MM.1S (cell line): ENCODE data around the gene DNAL4.

ENCODE experiments used
- DNase-seq: peaks from one replicate; pipeline ENCODE4 v3.0.0-alpha.2; 2015
- H2AFZ ChIP-seq: fragments of 300-600 bp; sonication (generic); 2 replicates; pipeline ENCODE4 v1.6.0; 2016; ENCODE audit warnings: antibody characterized with exemption, low read length
- H3F3A ChIP-seq: fragments of 300-600 bp; sonication (generic); 2 replicates; pipeline ENCODE4 v1.6.1; 2016; ENCODE audit warnings: mild to moderate bottlenecking, antibody characterized with exemption, low read length, moderate library complexity, mixed read lengths; ENCODE audit not compliant: insufficient read depth
- H3K27ac ChIP-seq: fragments of 300-600 bp; sonication (generic); 2 replicates; pipeline ENCODE4 v1.5.1; 2016; ENCODE audit warnings: mild to moderate bottlenecking, low read length
- H3K27me3 ChIP-seq: fragments of 300-600 bp; sonication (generic); replicated peaks from 2 replicates; pipeline ENCODE4 v1.6.0; 2016; ENCODE audit warnings: low read length; ENCODE audit not compliant: insufficient read depth
- H3K36me3 ChIP-seq: fragments of 300-600 bp; sonication (generic); replicated peaks from 2 replicates; pipeline ENCODE4 v1.6.1; 2016; ENCODE audit warnings: mild to moderate bottlenecking, low read length, mixed read lengths; ENCODE audit not compliant: insufficient read depth
- H3K4me1 ChIP-seq: fragments of 300-600 bp; sonication (generic); 2 replicates; pipeline ENCODE4 v1.6.1; 2016; ENCODE audit warnings: low read length, mixed read lengths
- H3K4me2 ChIP-seq: fragments of 300-600 bp; sonication (generic); 2 replicates; pipeline ENCODE4 v1.6.0; 2016; ENCODE audit warnings: low read depth, low read length
- H3K4me3 ChIP-seq: fragments of 300-600 bp; sonication (generic); 2 replicates; pipeline ENCODE4 v1.5.1; 2016; ENCODE audit warnings: low read length, mixed read lengths
- H3K79me2 ChIP-seq: fragments of 300-600 bp; sonication (generic); 2 replicates; pipeline ENCODE4 v1.6.1; 2016; ENCODE audit warnings: mixed run types, low read length, mixed read lengths
- H3K9ac ChIP-seq: fragments of 300-600 bp; sonication (generic); 2 replicates; pipeline ENCODE4 v1.6.1; 2016; ENCODE audit warnings: low read length, mixed read lengths
- H3K9me2 ChIP-seq: fragments of 300-600 bp; sonication (generic); replicated peaks from 2 replicates; pipeline ENCODE4 v1.6.1; 2016; ENCODE audit warnings: mild to moderate bottlenecking, low read length, mixed read lengths; ENCODE audit not compliant: insufficient read depth
- H3K9me3 ChIP-seq: fragments of 300-600 bp; sonication (generic); replicated peaks from 2 replicates; pipeline ENCODE4 v1.6.1; 2016; ENCODE audit warnings: mild to moderate bottlenecking, low read length, mixed read lengths; ENCODE audit not compliant: insufficient read depth
- H4K20me1 ChIP-seq: fragments of 300-600 bp; sonication (generic); 2 replicates; pipeline ENCODE4 v1.6.1; 2016; ENCODE audit warnings: mild to moderate bottlenecking, low read length, moderate library complexity, mixed read lengths; ENCODE audit not compliant: insufficient read depth
- CTCF ChIP-seq: fragments of 300-600 bp; sonication (generic); IDR thresholded peaks from 2 replicates; pipeline ENCODE4 v1.5.1; 2016; ENCODE audit warnings: antibody characterized with exemption, low read length, mixed read lengths
- EZH2 ChIP-seq: fragments of 300-600 bp; sonication (generic); optimal IDR thresholded peaks from 2 replicates; pipeline ENCODE3; 2017; ENCODE audit warnings: low read depth, mild to moderate bottlenecking, antibody characterized with exemption, low read length, mixed read lengths
- EZH2phosphoT487 ChIP-seq: fragments of 300-600 bp; sonication (generic); IDR thresholded peaks from 2 replicates; pipeline ENCODE4 v1.6.1; 2018; ENCODE audit warnings: antibody characterized with exemption, low read length

Gene DNAL4

GRCh38 chr22:38770257-38770949 lies 23.5 kb downstream of the DNAL4 start:
- Histone ChIP-seq H3F3A (no peaks in the 10 kb centered on the region), H3K36me3 (no peaks in the 10 kb centered on the region), H3K9me3 (no peaks in the 10 kb centered on the region), H3K27me3 (no peaks in the 10 kb centered on the region), H4K20me1 (no peaks in the 10 kb centered on the region), H3K4me1 (no peaks in the 10 kb centered on the region), H3K27ac (no peak overlapping the region), H3K4me3 (no peak overlapping the region), H3K9me2 (no peaks in the 10 kb centered on the region), H2AFZ (no peak overlapping the region), H3K79me2 (no peaks in the 10 kb centered on the region), H3K4me2 (no peak overlapping the region), H3K9ac (no peak overlapping the region)
- TF ChIP-seq EZH2phosphoT487 (no peak), EZH2 (no peak), CTCF (no peak)
- DNase-seq: no peak

GRCh38 chr22:38768036-38768435 lies 25.9 kb downstream of the DNAL4 start:
- Histone ChIP-seq H3K4me3 (no peak overlapping the region), H3K9me2 (no peaks in the 10 kb centered on the region), H3K36me3 (no peaks in the 10 kb centered on the region), H2AFZ (no peak overlapping the region), H3K79me2 (no peaks in the 10 kb centered on the region), H3K4me2 (no peak overlapping the region), H3F3A (no peaks in the 10 kb centered on the region), H3K27me3 (no peaks in the 10 kb centered on the region), H3K27ac (no peak overlapping the region), H3K9ac (no peak overlapping the region), H3K4me1 (no peaks in the 10 kb centered on the region), H3K9me3 (no peaks in the 10 kb centered on the region), H4K20me1 (no peaks in the 10 kb centered on the region)
- TF ChIP-seq EZH2phosphoT487 (no peak), EZH2 (no peak), CTCF (no peak)
- no peak for DNase-seq

DNA sequence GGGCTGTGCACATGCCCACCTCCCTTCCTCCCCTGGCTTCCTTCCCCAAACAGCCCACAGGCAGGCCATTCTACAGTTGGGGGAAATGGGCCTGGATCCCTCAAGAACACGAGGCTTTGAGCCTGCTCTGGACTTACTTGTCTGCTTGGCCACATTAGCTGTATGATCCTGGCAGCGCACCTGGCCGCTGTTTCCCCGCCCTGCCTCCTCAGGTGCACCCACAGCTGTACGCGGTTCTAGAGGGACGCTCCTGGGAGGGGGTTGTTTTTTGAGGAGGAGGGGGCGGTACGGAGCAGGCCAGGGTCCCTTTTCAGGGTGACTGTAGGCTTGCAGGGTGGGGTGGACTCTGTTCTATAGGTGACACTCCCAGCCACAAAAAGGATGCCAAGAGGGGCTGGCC lies 26.6 kb downstream of the DNAL4 start:
- TF ChIP-seq EZH2 (no peak), EZH2phosphoT487 (no peak), CTCF (no peak)
- no peak for DNase-seq
- H3K36me3 ChIP-seq: no peaks in the 10 kb centered on the region
- H3K9me3 ChIP-seq: no peaks in the 10 kb centered on the region
- no peak overlapping the region for H3K4me3 ChIP-seq
- H3K79me2 ChIP-seq: no peaks in the 10 kb centered on the region
- H3F3A ChIP-seq: no peaks in the 10 kb centered on the region
- H3K4me2 ChIP-seq: no peak overlapping the region
- H3K27ac ChIP-seq: no peak overlapping the region
- no peaks in the 10 kb centered on the region for H4K20me1 ChIP-seq
- no peak overlapping the region for H3K9ac ChIP-seq
- H3K27me3 ChIP-seq: no peaks in the 10 kb centered on the region
- H2AFZ ChIP-seq: no peak overlapping the region
- no peaks in the 10 kb centered on the region for H3K4me1 ChIP-seq
- no peaks in the 10 kb centered on the region for H3K9me2 ChIP-seq
